T-helper 2 cell treated with Interferon-gamma antibody and Interleukin-4, amounts not matched to agents 100 ng/mL and 5 ng/mL, for 36 hours (primary cell): ENCODE data around the gene FBXO11. TPM values are rescaled to one million over a fixed set of nuclear protein-coding genes. Genes with fewer than 3 reads are reported as not detected.
"Not testable (repeated sequence)": the region's sequence is repeated elsewhere in the genome, so short reads cannot be mapped to it uniquely, and the experiment has no call there.

Experiments used
- intact Hi-C: fragments of 100-400 bp; cut with micrococcal nuclease; formaldehyde crosslinking; loops from one replicate; pipeline ENCODE4 v1.15.1; 2023
- total RNA-seq: library from RNA; stranded (reverse); gene quantifications from 2 replicates; pipeline ENCODE4 v1.2.3, GENCODE V29; 2022

FBXO11 gene
- total RNA-seq, 1 donor from 2014 or later = 58.1 TPM

GRCh38 chr2:47862949-47863348 is 43.3 kb downstream of the FBXO11 start:
- intact Hi-C loops = no loop called here

- intact Hi-C loops = not testable (repeated sequence)
These were observed 53.1 kb downstream of the FBXO11 start for GRCh38 chr2:47853067-47853777.

GRCh38 chr2:47850198-47850597 is 56.1 kb downstream of the FBXO11 start:
- intact Hi-C loops = no loop called here

GRCh38 chr2:47849368-47849767 is 56.9 kb downstream of the FBXO11 start:
- intact Hi-C loops = no loop called here

GRCh38 chr2:47844162-47844561 is 62.1 kb downstream of the FBXO11 start:
- intact Hi-C loops = no loop called here

GRCh38 chr2:47843407-47843806 is 62.9 kb downstream of the FBXO11 start:
- intact Hi-C loops = no loop called here

GRCh38 chr2:47842846-47843245 is 63.5 kb downstream of the FBXO11 start:
- intact Hi-C loops = no loop called here

GRCh38 chr2:47838686-47839085 is 67.6 kb downstream of the FBXO11 start:
- intact Hi-C loops = no loop called here

GRCh38 chr2:47838249-47838648 is 68.0 kb downstream of the FBXO11 start:
- intact Hi-C loops = no loop called here

- intact Hi-C loops = no loop called here
These were observed 72.8 kb downstream of the FBXO11 start for GRCh38 chr2:47833516-47833968.

GRCh38 chr2:47822518-47822917 is 83.8 kb downstream of the FBXO11 start:
- intact Hi-C loops = no loop called here

GRCh38 chr2:47819834-47820233 is 86.5 kb downstream of the FBXO11 start:
- intact Hi-C loops = no loop called here

- intact Hi-C loops = no loop called here
These were observed 87.5 kb downstream of the FBXO11 start for GRCh38 chr2:47818777-47819176.

GRCh38 chr2:47815764-47816163 is 90.5 kb downstream of the FBXO11 start:
- intact Hi-C loops = no loop called here

- intact Hi-C loops = no loop called here
These were observed 94.6 kb downstream of the FBXO11 start for GRCh38 chr2:47811668-47812067.

- intact Hi-C loops = no loop called here
These were observed 95.4 kb downstream of the FBXO11 start for GRCh38 chr2:47810850-47811249.

- intact Hi-C loops = no loop called here
These were observed 96.4 kb downstream of the FBXO11 start for GRCh38 chr2:47809903-47810302.

GRCh38 chr2:47808614-47809013 is 97.7 kb downstream of the FBXO11 start:
- intact Hi-C loops = no loop called here

- intact Hi-C loops = no loop called here
These were observed 100.4 kb downstream of the FBXO11 start for GRCh38 chr2:47805850-47806249.

GRCh38 chr2:47803770-47804169 is 102.5 kb downstream of the FBXO11 start:
- intact Hi-C loops = no loop called here

- intact Hi-C loops = no loop called here
These were observed 102.9 kb downstream of the FBXO11 start for GRCh38 chr2:47803363-47803762.

GRCh38 chr2:47801118-47801517 is 105.2 kb downstream of the FBXO11 start:
- intact Hi-C loops = no loop called here

- intact Hi-C loops = no loop called here
These were observed 107.2 kb downstream of the FBXO11 start for GRCh38 chr2:47799031-47799609.
